ENCODE results near the gene URB2. TPM values are rescaled to one million over a fixed set of nuclear protein-coding genes. Genes with fewer than 3 reads are reported as not detected.

The URB2 gene
- 1 to 10 TPM; 2.8 to 3.2 TPM for polyA plus RNA-seq

DNA sequence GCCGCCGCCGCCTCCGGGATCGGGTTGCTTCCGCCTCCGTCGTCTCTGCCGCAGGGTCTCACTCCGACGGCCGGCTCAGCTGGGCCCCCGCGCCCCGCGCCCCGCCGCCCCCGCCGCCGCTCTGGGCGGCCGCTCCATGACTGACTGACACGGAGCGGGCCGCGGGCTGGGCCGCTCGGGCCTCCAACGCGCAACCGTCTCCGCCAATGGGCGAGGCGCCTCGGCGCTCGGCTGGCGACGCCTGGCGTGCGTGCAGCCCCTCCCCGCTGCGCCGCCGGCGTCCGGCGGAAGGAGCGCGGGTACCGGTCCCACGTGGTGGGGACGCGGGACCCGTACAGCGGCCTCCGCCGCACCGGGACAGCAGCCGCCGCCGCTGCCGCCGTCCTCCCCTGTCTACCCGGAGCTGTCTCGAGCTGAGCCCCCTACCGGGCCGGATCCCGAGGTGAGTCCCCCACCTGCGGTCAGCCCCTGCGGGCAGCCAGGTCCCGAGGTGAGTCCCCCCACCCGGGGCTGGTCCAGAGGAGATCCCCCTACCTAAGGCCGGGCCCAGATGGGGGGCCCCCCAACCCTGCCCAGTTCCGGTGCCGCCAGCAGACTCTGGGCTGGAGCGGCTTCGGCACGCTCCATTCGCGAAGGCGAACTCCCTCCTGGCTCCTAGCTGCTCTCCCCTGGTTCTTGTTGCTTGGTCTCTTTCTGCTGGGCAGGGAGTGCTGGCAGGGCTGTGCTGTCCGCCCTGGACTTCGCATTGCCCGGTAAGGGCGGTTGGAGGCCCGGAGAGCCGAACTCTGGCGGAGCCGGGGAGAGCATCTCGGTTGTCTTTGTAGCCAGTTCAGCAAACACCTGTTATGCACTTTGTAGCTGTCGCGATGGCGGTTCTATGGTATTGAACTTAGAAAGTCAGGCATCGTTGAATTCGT, at the start of gene URB2, which contains the start of gene TAF5L:
URB2 (plus strand) TSS at position 333 of the 917 bp plus-strand sequence. CDS start 1,387 bp downstream, outside the sequence.
TAF5L (minus strand) TSS at position 208 of the 917 bp plus-strand sequence. CDS start 11,640 bp downstream, outside the sequence.
- 0 to 1% methylated on average over 73 to 97 of the region's 97 CpGs for WGBS, 2 donors

DNA sequence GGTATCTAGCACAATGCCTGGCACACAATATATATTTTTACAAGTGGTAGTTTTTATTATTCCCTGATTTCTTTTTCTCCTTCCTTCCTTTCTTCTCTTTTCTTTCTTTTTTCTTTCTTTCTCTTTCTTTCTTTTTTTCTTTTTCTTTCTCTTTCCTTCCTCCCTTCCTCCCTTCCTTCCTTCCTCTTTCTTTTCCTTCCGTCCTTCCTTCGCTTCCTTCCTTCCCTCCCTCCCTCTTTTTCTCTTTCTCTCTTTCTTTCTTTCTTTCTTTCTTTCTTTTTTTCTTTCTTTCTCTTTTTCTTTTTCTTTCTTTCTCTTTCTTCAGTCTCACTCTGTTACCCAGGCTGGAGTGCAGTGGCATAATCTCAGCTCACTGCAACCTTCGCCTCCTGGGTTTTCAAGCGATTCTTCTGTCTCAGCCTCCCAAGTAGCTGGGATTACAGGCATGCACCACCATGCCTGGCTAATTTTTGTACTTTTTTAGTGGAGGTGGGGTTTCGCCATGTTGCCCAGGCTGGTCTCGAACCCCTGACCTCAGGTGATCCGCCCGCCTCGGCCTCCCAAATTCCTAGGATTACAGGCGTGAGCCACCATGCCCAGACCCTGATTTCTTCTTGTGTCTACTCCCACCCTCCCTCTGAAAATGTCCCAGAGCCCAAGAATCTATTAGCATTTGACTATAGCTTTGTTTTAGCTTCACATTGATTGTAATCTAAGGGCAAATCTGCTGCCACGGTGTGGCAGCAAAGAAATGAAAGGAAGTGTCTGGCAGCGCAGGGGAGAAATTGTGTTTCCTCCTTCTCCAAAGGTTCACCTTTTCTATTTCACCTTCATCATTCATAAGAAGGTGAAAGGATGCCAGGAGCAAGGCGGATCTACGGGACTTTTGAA, 47.6 kb upstream of the URB2 start:
- Histone ChIP-seq H3K4me3 (ENCODE audit: low read depth in 1 of 2, low read length in 2 of 2) (no peak overlapping the region), H3K9me3 (ENCODE audit: control insufficient read depth in 2 of 2, insufficient read depth in 1 of 2, low read depth in 1 of 2, low read length in 1 of 2) (no peaks in the 10 kb centered on the region), H3K4me1 (ENCODE audit: control insufficient read depth in 2 of 2, insufficient read depth in 2 of 2, low read length in 1 of 2) (peaks cover 5 to 8% of the 10 kb centered on the region in 2 donors), H3K36me3 (ENCODE audit: control insufficient read depth in 2 of 2, insufficient read depth in 2 of 2, low read length in 1 of 2) (no peaks in the 10 kb centered on the region), H3K27ac (ENCODE audit: low read depth in 2 of 2, low read length in 1 of 2) (no peak overlapping the region), H3K27me3 (ENCODE audit: control insufficient read depth in 1 of 2, insufficient read depth in 2 of 2, low read length in 2 of 2) (no peaks in the 10 kb centered on the region)
- WGBS, 2 donors, result 65 to 69% methylated on average over 14 of the region's 14 CpGs

More for the DNA sequence above, at the start of gene URB2, which contains the start of gene TAF5L:
- Histone ChIP-seq H3K27ac (ENCODE audit: low read depth in 2 of 2, low read length in 1 of 2) (peak within 1 kb of the TSS; percentile 93 to 94), H3K4me3 (ENCODE audit: low read depth in 1 of 2, low read length in 2 of 2) (peak within 1 kb of the TSS; percentile 89 to 98), H3K9me3 (ENCODE audit: control insufficient read depth in 2 of 2, insufficient read depth in 1 of 2, low read depth in 1 of 2, low read length in 1 of 2) (peaks cover 0 to 2% of the 10 kb centered on the region in 2 donors), H3K36me3 (ENCODE audit: control insufficient read depth in 2 of 2, insufficient read depth in 2 of 2, low read length in 1 of 2) (no peaks in the 10 kb centered on the region), H3K4me1 (ENCODE audit: control insufficient read depth in 2 of 2, insufficient read depth in 2 of 2, low read length in 1 of 2) (peaks cover 0 to 3% of the 10 kb centered on the region in 2 donors), H3K27me3 (ENCODE audit: control insufficient read depth in 1 of 2, insufficient read depth in 2 of 2, low read length in 2 of 2) (no peaks in the 10 kb centered on the region)

DNA sequence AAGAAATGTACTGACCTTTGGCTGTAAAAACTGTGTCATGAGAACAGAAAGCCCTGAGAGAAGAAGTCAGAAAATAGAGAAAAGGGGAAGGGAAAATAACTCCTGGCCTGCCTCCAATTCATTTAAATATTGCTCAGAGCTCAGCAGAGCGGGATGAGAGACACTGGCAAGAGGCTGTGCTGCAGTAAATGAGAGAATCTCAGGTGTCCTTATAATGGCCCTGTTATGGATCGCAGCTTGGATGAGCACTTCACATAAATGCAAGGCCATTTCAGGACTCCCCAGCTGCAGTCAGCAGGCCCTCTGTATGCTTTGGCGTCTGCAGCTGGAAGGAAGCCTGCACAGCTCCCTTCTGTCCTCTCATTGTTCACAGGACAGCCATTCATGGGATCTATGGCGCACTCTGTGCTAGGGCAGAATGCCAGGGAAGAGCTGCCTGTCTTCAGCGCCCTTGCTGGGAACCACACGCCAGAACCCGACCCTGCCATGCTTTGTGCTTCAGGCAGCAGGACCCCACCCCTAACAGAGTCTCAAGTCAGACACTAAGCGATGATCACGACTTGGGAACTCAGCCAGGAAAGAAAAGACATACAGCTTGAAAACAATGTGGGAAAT, 46.9 kb upstream of the URB2 start:
- Histone ChIP-seq H3K27me3 (ENCODE audit: control insufficient read depth in 1 of 2, insufficient read depth in 2 of 2, low read length in 2 of 2) (no peaks in the 10 kb centered on the region), H3K4me1 (ENCODE audit: control insufficient read depth in 2 of 2, insufficient read depth in 2 of 2, low read length in 1 of 2) (peaks cover 5 to 8% of the 10 kb centered on the region in 2 donors), H3K4me3 (ENCODE audit: low read depth in 1 of 2, low read length in 2 of 2) (no peak overlapping the region), H3K9me3 (ENCODE audit: control insufficient read depth in 2 of 2, insufficient read depth in 1 of 2, low read depth in 1 of 2, low read length in 1 of 2) (no peaks in the 10 kb centered on the region), H3K36me3 (ENCODE audit: control insufficient read depth in 2 of 2, insufficient read depth in 2 of 2, low read length in 1 of 2) (no peaks in the 10 kb centered on the region), H3K27ac (ENCODE audit: low read depth in 2 of 2, low read length in 1 of 2) (peak overlapping the region in 1 of 2 donors; percentile 9)
- WGBS, 2 donors, result 18 to 32% methylated on average over 9 of the region's 9 CpGs

DNA sequence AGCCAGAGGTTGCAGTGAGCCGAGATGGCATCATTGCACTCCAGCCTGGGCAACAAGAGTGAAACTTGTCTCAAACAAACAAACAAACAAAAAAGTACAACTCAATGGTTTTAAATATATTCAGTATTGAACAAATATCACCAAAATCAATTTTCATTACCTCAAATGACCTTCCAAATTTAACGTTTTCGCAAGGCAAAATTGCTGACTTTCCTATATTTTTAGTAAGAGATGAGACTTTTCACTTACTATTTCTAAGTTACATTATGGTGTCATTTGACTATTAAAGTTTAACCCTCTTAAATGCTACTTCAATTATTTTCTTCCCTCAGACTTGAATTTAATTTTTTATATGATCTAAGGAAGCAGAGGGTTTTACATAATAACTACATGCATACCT, 44.6 kb upstream of the URB2 start:
- no peaks in the 10 kb centered on the region for H3K27me3 ChIP-seq (ENCODE audit: control insufficient read depth in 1 of 2, insufficient read depth in 2 of 2, low read length in 2 of 2)
- H3K27ac ChIP-seq (ENCODE audit: low read depth in 2 of 2, low read length in 1 of 2), result no peak overlapping the region
- no peak overlapping the region for H3K4me3 ChIP-seq (ENCODE audit: low read depth in 1 of 2, low read length in 2 of 2)
- peaks cover 5 to 8% of the 10 kb centered on the region in 2 donors for H3K4me1 ChIP-seq (ENCODE audit: control insufficient read depth in 2 of 2, insufficient read depth in 2 of 2, low read length in 1 of 2)
- H3K9me3 ChIP-seq (ENCODE audit: control insufficient read depth in 2 of 2, insufficient read depth in 1 of 2, low read depth in 1 of 2, low read length in 1 of 2), result no peaks in the 10 kb centered on the region
- no peaks in the 10 kb centered on the region for H3K36me3 ChIP-seq (ENCODE audit: control insufficient read depth in 2 of 2, insufficient read depth in 2 of 2, low read length in 1 of 2)
- 92 to 98% methylated on average over 3 of the region's 3 CpGs for WGBS, 2 donors

DNA sequence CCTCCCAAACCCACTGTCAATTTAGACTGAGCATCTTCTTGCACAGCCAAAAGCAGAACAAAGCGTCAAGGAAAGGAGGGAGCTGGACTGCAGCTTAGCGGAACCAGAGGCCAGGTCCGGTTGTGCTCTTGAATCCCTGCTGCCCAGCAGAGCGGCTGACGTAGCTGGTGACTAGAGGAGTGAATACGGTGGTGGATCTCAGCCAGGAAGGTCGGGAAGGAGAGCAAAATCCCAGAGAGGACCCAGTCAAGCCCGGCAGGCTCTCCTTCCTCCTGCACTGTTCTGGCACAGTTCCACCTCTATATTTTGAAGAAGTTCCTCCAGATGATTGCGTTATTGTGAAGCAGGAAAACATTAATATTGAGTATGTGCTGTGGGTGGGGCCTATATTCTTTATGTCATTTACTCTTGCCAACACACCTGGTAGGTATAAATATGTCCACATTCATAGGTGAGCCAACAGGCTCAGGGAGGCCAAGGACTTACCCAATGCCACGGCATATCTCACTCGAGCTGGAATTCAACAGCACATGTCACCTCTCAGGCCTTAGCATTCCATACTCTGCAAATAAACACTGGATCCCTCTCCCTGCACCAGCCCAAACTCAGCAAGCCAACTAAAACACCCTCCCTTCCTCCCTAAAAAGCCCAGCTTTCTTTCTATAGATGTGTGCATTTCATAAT, 43.9 kb upstream of the URB2 start:
- Histone ChIP-seq H3K4me1 (ENCODE audit: control insufficient read depth in 2 of 2, insufficient read depth in 2 of 2, low read length in 1 of 2) (peaks cover 5 to 8% of the 10 kb centered on the region in 2 donors), H3K9me3 (ENCODE audit: control insufficient read depth in 2 of 2, insufficient read depth in 1 of 2, low read depth in 1 of 2, low read length in 1 of 2) (no peaks in the 10 kb centered on the region), H3K27me3 (ENCODE audit: control insufficient read depth in 1 of 2, insufficient read depth in 2 of 2, low read length in 2 of 2) (no peaks in the 10 kb centered on the region), H3K27ac (ENCODE audit: low read depth in 2 of 2, low read length in 1 of 2) (peak overlapping the region in 1 of 2 donors; percentile 30), H3K4me3 (ENCODE audit: low read depth in 1 of 2, low read length in 2 of 2) (no peak overlapping the region), H3K36me3 (ENCODE audit: control insufficient read depth in 2 of 2, insufficient read depth in 2 of 2, low read length in 1 of 2) (no peaks in the 10 kb centered on the region)
- 30 to 33% methylated on average over 11 of the region's 11 CpGs for WGBS, 2 donors

DNA sequence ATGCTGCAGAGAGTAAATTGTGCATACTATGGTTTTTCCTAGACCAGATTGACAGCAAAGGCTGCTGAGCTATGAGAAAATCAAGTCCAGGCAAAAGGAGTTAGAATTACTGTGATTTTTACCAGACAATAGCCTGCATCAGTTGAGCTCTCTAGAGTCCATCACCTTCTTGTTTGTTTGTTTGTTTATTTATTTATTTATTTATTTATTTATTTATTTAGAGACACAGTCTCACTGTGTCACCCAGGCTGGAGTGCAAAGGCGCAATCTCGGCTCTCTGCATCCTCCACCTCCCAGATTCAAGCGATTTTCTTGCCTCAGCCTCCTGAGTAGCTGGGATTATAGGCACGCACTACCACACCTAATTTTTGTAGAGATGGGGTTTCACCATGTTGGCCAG, 43.3 kb upstream of the URB2 start:
- H3K9me3 ChIP-seq (ENCODE audit: control insufficient read depth in 2 of 2, insufficient read depth in 1 of 2, low read depth in 1 of 2, low read length in 1 of 2), result no peaks in the 10 kb centered on the region
- H3K27ac ChIP-seq (ENCODE audit: low read depth in 2 of 2, low read length in 1 of 2), result no peak overlapping the region
- no peaks in the 10 kb centered on the region for H3K36me3 ChIP-seq (ENCODE audit: control insufficient read depth in 2 of 2, insufficient read depth in 2 of 2, low read length in 1 of 2)
- WGBS, 2 donors, result 95 to 97% methylated on average over 4 of the region's 4 CpGs
- peaks cover 5 to 8% of the 10 kb centered on the region in 2 donors for H3K4me1 ChIP-seq (ENCODE audit: control insufficient read depth in 2 of 2, insufficient read depth in 2 of 2, low read length in 1 of 2)
- H3K27me3 ChIP-seq (ENCODE audit: control insufficient read depth in 1 of 2, insufficient read depth in 2 of 2, low read length in 2 of 2), result no peaks in the 10 kb centered on the region
- H3K4me3 ChIP-seq (ENCODE audit: low read depth in 1 of 2, low read length in 2 of 2), result no peak overlapping the region

DNA sequence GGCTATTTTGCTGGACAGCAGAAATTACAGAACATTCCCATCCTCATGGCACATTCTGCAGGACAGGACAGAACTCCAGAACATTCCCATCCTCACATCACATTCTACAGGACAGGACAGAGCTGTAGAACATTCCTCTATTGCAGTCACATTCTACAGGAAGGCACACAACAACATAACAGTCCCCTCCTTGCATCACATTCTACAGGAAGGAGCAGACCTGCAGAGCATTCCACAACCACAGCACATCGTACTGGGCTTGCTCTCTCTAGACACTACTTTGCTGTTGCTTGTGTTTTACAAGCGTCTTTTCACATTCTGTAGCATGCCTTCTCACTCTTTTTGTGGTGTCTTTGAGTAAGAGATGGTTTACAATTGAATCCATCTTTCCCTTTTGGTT, 40.7 kb upstream of the URB2 start:
- H3K27ac ChIP-seq (ENCODE audit: low read depth in 2 of 2, low read length in 1 of 2), result no peak overlapping the region
- H3K4me1 ChIP-seq (ENCODE audit: control insufficient read depth in 2 of 2, insufficient read depth in 2 of 2, low read length in 1 of 2), result peaks cover 2 to 3% of the 10 kb centered on the region in 2 donors
- no peaks in the 10 kb centered on the region for H3K27me3 ChIP-seq (ENCODE audit: control insufficient read depth in 1 of 2, insufficient read depth in 2 of 2, low read length in 2 of 2)
- no peaks in the 10 kb centered on the region for H3K36me3 ChIP-seq (ENCODE audit: control insufficient read depth in 2 of 2, insufficient read depth in 2 of 2, low read length in 1 of 2)
- no peak overlapping the region for H3K4me3 ChIP-seq (ENCODE audit: low read depth in 1 of 2, low read length in 2 of 2)
- 66 to 74% methylated on average over 2 of the region's 2 CpGs for WGBS, 2 donors
- H3K9me3 ChIP-seq (ENCODE audit: control insufficient read depth in 2 of 2, insufficient read depth in 1 of 2, low read depth in 1 of 2, low read length in 1 of 2), result no peaks in the 10 kb centered on the region

DNA sequence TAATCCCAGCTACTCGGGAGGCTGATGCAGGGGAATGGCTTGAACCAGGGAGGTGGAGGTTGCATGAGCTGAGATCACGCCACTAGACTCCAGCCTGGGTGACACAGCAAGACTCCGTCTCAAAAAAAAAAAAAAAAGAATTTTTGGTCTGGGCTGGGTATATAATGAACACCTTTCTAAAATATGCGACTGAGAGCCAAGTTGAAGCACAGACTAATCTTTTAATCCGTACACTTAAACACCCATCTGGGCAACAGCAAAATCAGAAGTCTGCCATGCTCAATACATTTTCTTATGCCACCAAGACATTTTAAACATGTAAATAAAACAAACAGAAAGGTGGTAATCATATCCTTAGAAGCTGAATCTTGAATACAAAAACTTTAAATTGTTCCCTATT, 35.9 kb upstream of the URB2 start:
- Histone ChIP-seq H3K9me3 (ENCODE audit: control insufficient read depth in 2 of 2, insufficient read depth in 1 of 2, low read depth in 1 of 2, low read length in 1 of 2) (peaks cover 0 to 2% of the 10 kb centered on the region in 2 donors), H3K36me3 (ENCODE audit: control insufficient read depth in 2 of 2, insufficient read depth in 2 of 2, low read length in 1 of 2) (peaks cover 11 to 12% of the 10 kb centered on the region in 2 donors), H3K27me3 (ENCODE audit: control insufficient read depth in 1 of 2, insufficient read depth in 2 of 2, low read length in 2 of 2) (no peaks in the 10 kb centered on the region), H3K4me1 (ENCODE audit: control insufficient read depth in 2 of 2, insufficient read depth in 2 of 2, low read length in 1 of 2) (peaks cover 0 to 2% of the 10 kb centered on the region in 2 donors), H3K27ac (ENCODE audit: low read depth in 2 of 2, low read length in 1 of 2) (no peak overlapping the region), H3K4me3 (ENCODE audit: low read depth in 1 of 2, low read length in 2 of 2) (no peak overlapping the region)
- WGBS, 2 donors, result 64 to 75% methylated on average over 5 of the region's 5 CpGs

All from esophagus (tissue), 2 donors.